Astrocyte (in vitro differentiated cells and primary cell): Measurements from ENCODE around the gene DDX1.

ENCODE experiments used
- EZH2 ChIP-seq: IDR thresholded peaks from 2 replicates; pipeline ENCODE4 v1.6.1; 2012; ENCODE audit warnings: mild to moderate bottlenecking, low read length, inconsistent platforms; ENCODE audit not compliant: insufficient read depth
- TF ChIP-seq, protein P1 (sequence below): IDR thresholded peaks from 2 replicates; pipeline ENCODE4 v1.5.1; 2011; ENCODE audit warnings: low read depth, mild to moderate bottlenecking, inconsistent platforms, low read length, moderate library complexity; ENCODE audit not compliant: insufficient read depth

DNA sequence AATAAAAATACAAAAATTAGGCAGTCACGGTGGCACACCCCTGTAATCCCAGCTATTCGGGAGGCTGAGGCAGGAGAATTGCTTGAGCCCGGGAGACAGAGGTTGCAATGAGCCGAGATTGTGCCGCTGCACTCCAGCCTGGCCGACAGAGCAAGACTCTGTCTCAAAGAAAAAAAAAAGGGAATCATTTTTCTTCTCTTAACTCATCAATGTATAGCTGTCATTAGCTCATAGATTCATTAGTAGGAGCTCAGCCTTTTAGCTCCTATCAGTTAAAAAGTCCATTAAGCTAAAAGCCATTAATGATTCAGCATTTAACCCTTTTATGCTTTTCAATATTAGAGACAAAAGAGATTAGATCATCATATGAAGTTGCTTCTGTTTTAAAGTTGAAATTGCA is 24.8 kb upstream of the DDX1 start:
- TF ChIP-seq, protein P1, sequence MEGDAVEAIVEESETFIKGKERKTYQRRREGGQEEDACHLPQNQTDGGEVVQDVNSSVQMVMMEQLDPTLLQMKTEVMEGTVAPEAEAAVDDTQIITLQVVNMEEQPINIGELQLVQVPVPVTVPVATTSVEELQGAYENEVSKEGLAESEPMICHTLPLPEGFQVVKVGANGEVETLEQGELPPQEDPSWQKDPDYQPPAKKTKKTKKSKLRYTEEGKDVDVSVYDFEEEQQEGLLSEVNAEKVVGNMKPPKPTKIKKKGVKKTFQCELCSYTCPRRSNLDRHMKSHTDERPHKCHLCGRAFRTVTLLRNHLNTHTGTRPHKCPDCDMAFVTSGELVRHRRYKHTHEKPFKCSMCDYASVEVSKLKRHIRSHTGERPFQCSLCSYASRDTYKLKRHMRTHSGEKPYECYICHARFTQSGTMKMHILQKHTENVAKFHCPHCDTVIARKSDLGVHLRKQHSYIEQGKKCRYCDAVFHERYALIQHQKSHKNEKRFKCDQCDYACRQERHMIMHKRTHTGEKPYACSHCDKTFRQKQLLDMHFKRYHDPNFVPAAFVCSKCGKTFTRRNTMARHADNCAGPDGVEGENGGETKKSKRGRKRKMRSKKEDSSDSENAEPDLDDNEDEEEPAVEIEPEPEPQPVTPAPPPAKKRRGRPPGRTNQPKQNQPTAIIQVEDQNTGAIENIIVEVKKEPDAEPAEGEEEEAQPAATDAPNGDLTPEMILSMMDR: no peak
- no peak for TF ChIP-seq EZH2
